GM23248 (cell line): Measurements from ENCODE around the gene TBCC. TPM values are rescaled to one million over a fixed set of nuclear protein-coding genes. Genes with fewer than 3 reads are reported as not detected.

Experiments used
- DNase-seq: peaks from one replicate; pipeline ENCODE4 v3.0.0-alpha.2; 2015
- H2AFZ ChIP-seq: fragments of 200-600 bp; sonication (generic); 2 replicates; pipeline ENCODE4 v1.6.1; 2016; ENCODE audit warnings: antibody characterized with exemption
- H3F3A ChIP-seq: fragments of 200-600 bp; sonication (generic); 2 replicates; pipeline ENCODE4 v1.6.1; 2016; ENCODE audit warnings: mild to moderate bottlenecking, antibody characterized with exemption, mixed run types; ENCODE audit not compliant: insufficient read depth
- H3K27ac ChIP-seq: fragments of 200-600 bp; sonication (generic); 2 replicates; pipeline ENCODE4 v1.5.1; 2016; ENCODE audit warnings: mild to moderate bottlenecking
- H3K27me3 ChIP-seq: fragments of 200-600 bp; sonication (generic); replicated peaks from 2 replicates; pipeline ENCODE4 v1.6.1; 2016; ENCODE audit warnings: mild to moderate bottlenecking; ENCODE audit not compliant: insufficient read depth
- H3K36me3 ChIP-seq: fragments of 200-600 bp; sonication (generic); 2 replicates; pipeline ENCODE4 v1.6.1; 2016; ENCODE audit warnings: low read depth, mild to moderate bottlenecking
- H3K4me1 ChIP-seq: fragments of 200-600 bp; sonication (generic); 2 replicates; pipeline ENCODE4 v1.6.1; 2016; ENCODE audit warnings: mild to moderate bottlenecking; ENCODE audit not compliant: insufficient read depth
- H3K4me2 ChIP-seq: fragments of 200-600 bp; sonication (generic); one replicate; pipeline ENCODE4 v1.6.1; 2016; ENCODE audit warnings: mild to moderate bottlenecking; ENCODE audit not compliant: unreplicated experiment
- H3K4me3 ChIP-seq: fragments of 200-600 bp; sonication (generic); 2 replicates; pipeline ENCODE4 v1.5.1; 2016; ENCODE audit warnings: mild to moderate bottlenecking
- H3K79me2 ChIP-seq: fragments of 200-600 bp; sonication (generic); 2 replicates; pipeline ENCODE4 v1.6.1; 2016; ENCODE audit warnings: mild to moderate bottlenecking; ENCODE audit not compliant: insufficient read depth
- H3K9ac ChIP-seq: fragments of 200-600 bp; sonication (generic); 2 replicates; pipeline ENCODE4 v1.6.1; 2016; ENCODE audit warnings: mild to moderate bottlenecking
- H3K9me2 ChIP-seq: fragments of 200-600 bp; sonication (generic); 2 replicates; pipeline ENCODE4 v1.6.1; 2016; ENCODE audit warnings: mixed run types, mild to moderate bottlenecking, moderate library complexity; ENCODE audit not compliant: insufficient read depth
- H3K9me3 ChIP-seq: fragments of 200-600 bp; sonication (generic); one replicate; pipeline ENCODE4 v1.6.1; 2017; ENCODE audit warnings: low read depth
- H4K20me1 ChIP-seq: fragments of 200-600 bp; sonication (generic); 2 replicates; pipeline ENCODE4 v1.6.0; 2016; ENCODE audit not compliant: insufficient read depth
- EZH2 ChIP-seq: fragments of 200-600 bp; sonication (generic); IDR thresholded peaks from 2 replicates; pipeline ENCODE4 v1.6.1; 2018; ENCODE audit warnings: antibody characterized with exemption, mild to moderate bottlenecking; ENCODE audit not compliant: insufficient read depth, poor library complexity, severe bottlenecking
- EZH2phosphoT487 ChIP-seq: fragments of 200-600 bp; sonication (generic); IDR thresholded peaks from 2 replicates; pipeline ENCODE4 v1.6.1; 2018; ENCODE audit warnings: antibody characterized with exemption, moderate library complexity, mild to moderate bottlenecking, low read depth; ENCODE audit not compliant: insufficient read depth
- WGBS, 2 experiments: methylation state at CpG; one replicate each; pipeline ENCODE4 v1.1.6; 2015 to 2017; ENCODE audit warnings: low lambda C conversion rate in 2 of 2, low coverage in 1 of 2; ENCODE audit errors: missing lambda C conversion rate in 2 of 2; 5-methylcytosine and 5-hydroxymethylcytosine counted together
- in situ Hi-C: fragments of 300-500 bp; cut with MboI; formaldehyde crosslinking; loops from 2 replicates; pipeline ENCODE4 v1.15.0; 2020
- polyA plus RNA-seq: library from polyadenylated mRNA; unstranded; fragments of >200 nt; fragmentation: Nextera tagmentation; extraction: Ambion mirVana; gene quantifications from 2 replicates; pipeline ENCODE4 v1.2.1, GENCODE V29; 2016
- total RNA-seq: library from RNA; depleted of rRNA; stranded (reverse); fragments of >200 nt; shearing (Covaris generic); gene quantifications from 2 replicates; pipeline ENCODE4 v1.2.3, GENCODE V29; 2014

Gene TBCC
- total and polyA plus RNA-seq, 2 experiments from 2014 or later, result 35.0 to 36.9 TPM

- Histone ChIP-seq H2AFZ (peak overlapping the region; percentile 13; the same call in 1 of the 2 replicates), H3K79me2 (peaks cover 73% of the 10 kb centered on the region), H3F3A (peaks cover 26% of the 10 kb centered on the region; the same call in 1 of the 2 replicates), H3K4me1 (peaks cover 23% of the 10 kb centered on the region), H3K4me3 (peak overlapping the region; percentile 82), H3K4me2 (peak overlapping the region; percentile 100), H3K27me3 (no peaks in the 10 kb centered on the region), H3K27ac (peak overlapping the region; percentile 96), H3K36me3 (no peaks in the 10 kb centered on the region), H3K9ac (peak overlapping the region; percentile 99), H4K20me1 (no peaks in the 10 kb centered on the region), H3K9me2 (no peaks in the 10 kb centered on the region), H3K9me3 (no peaks in the 10 kb centered on the region)
- TF ChIP-seq EZH2 (no peak), EZH2phosphoT487 (no peak)
- in situ Hi-C loops, result no loop called here
- WGBS, 2 experiments, result 1 to 2% methylated on average over 10 of the region's 10 CpGs
- DNase-seq, result peak; percentile 67
Measured at GRCh38 chr6:42783876-42784642, 38.2 kb upstream of the TBCC start.

- in situ Hi-C loops, result no loop called here
- H3K79me2 ChIP-seq, result peaks cover 65% of the 10 kb centered on the region
- peaks cover 23% of the 10 kb centered on the region for H3K4me1 ChIP-seq
- peaks cover 26% of the 10 kb centered on the region; the same call in 1 of the 2 replicates for H3F3A ChIP-seq
- no peaks in the 10 kb centered on the region for H3K27me3 ChIP-seq
- peak; percentile 85 for DNase-seq
- H3K4me3 ChIP-seq, result peak overlapping the region; percentile 82
- H2AFZ ChIP-seq, result peak overlapping the region; percentile 13; the same call in 1 of the 2 replicates
- peak overlapping the region; percentile 99 for H3K9ac ChIP-seq
- H3K9me3 ChIP-seq, result no peaks in the 10 kb centered on the region
- peak overlapping the region; percentile 100 for H3K4me2 ChIP-seq
- no peaks in the 10 kb centered on the region for H3K36me3 ChIP-seq
- no peaks in the 10 kb centered on the region for H4K20me1 ChIP-seq
- WGBS, 2 experiments, result 1% methylated on average over 53 to 71 of the region's 79 CpGs
- no peaks in the 10 kb centered on the region for H3K9me2 ChIP-seq
- TF ChIP-seq EZH2phosphoT487, result no peak
- no peak for TF ChIP-seq EZH2
- H3K27ac ChIP-seq, result peak overlapping the region; percentile 96
Measured at GRCh38 chr6:42783177-42783875, 37.4 kb upstream of the TBCC start.

DNA sequence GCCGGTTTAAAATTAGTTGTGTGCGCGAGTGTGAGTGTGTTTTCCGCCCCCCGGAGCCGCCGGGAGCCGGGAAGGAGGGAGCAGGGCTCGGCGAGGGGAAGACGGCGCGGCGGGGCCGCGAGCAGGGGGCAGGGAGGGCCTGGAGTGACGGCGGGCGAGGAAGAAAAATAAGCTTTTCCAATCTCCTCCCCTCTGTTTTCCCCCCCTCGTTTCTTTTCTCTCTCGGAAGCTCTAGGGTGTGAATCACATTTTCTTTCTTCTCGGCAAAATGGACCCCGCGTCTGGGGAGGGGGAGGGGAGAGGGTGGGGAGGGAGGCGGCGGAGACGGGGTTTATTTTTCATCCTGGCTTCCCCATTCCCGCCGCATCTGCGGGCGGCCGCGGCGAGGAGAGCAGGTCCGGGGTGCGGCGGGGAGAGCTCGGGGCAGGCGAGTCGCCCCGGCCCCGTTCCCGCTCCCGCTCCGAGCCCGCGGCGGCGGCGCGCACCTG, 36.8 kb upstream of the TBCC start:
- peaks cover 26% of the 10 kb centered on the region; the same call in 1 of the 2 replicates for H3F3A ChIP-seq
- H3K36me3 ChIP-seq, result no peaks in the 10 kb centered on the region
- peak overlapping the region; percentile 96 for H3K27ac ChIP-seq
- peaks cover 59% of the 10 kb centered on the region for H3K79me2 ChIP-seq
- no peak overlapping the region for H2AFZ ChIP-seq
- peak; percentile 91 for DNase-seq
- no peaks in the 10 kb centered on the region for H3K27me3 ChIP-seq
- peak overlapping the region; percentile 100 for H3K4me2 ChIP-seq
- H3K4me1 ChIP-seq, result peaks cover 24% of the 10 kb centered on the region
- WGBS, 2 experiments, result 1% methylated on average over 16 to 46 of the region's 51 CpGs
- no peaks in the 10 kb centered on the region for H3K9me2 ChIP-seq
- H3K9me3 ChIP-seq, result no peaks in the 10 kb centered on the region
- in situ Hi-C loops, result no loop called here
- H4K20me1 ChIP-seq, result no peaks in the 10 kb centered on the region
- no peak for TF ChIP-seq EZH2
- no peak for TF ChIP-seq EZH2phosphoT487
- H3K9ac ChIP-seq, result peak overlapping the region; percentile 99
- peak overlapping the region; percentile 82 for H3K4me3 ChIP-seq

DNA sequence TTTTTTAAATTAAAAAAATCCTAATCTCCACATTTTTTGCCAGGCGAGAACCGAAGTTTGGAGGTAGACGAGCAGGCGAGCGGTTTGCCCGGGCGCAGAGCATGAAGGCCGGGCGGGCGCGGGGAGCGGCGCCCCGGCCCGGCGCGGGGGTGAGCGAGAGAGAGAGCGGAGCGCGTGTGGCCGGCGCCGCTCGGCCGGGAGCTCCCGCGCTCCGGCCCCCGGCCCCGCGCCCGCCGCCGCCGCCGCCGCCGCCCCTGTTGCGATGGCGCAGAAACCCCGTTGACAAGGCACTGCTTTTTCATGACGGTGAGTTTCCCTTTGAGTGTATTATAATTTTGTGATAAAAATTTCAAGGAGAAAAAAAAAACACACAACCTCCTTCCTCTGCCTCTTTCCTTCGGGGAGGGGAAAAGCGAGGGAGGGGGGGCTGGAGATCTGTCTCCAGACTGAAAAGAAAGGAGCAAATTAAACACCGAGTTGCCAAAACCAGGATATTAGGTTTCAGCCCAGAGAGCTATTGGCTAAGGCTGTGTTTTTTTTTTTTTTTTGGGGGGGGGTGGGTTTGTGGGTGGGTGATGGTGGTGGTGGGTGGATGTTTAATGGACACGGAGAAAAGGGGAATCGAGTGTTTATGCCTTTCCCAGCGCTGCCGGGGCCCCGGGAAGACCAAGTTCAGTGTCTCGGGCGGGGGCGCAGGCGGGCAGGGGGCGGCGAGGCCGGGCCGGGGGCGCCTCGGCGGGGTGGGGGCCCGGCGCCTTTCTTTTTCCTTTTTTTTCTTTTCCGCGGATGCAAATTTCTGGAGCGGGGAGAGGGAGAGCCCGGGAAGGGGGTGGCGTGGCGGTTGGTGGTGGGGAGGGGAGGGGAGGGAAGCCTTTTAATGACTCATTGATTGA, 36.1 kb upstream of the TBCC start, which contains the start of gene BICRAL:
Gene BICRAL (plus strand): TSS at position 257 of the 893 bp plus-strand sequence. CDS start 39,971 bp downstream, outside the sequence.
- H3K9ac ChIP-seq, result peak within 1 kb of the TSS; percentile 99
- no peaks in the 10 kb centered on the region for H3K27me3 ChIP-seq
- no peaks in the 10 kb centered on the region for H3K9me3 ChIP-seq
- peaks cover 30% of the 10 kb centered on the region for H3K4me1 ChIP-seq
- in situ Hi-C loops, result no loop called here
- peak within 1 kb of the TSS; percentile 100 for H3K4me2 ChIP-seq
- peak within 1 kb of the TSS; percentile 82 for H3K4me3 ChIP-seq
- peaks cover 33% of the 10 kb centered on the region; the same call in 1 of the 2 replicates for H3F3A ChIP-seq
- TF ChIP-seq EZH2phosphoT487 (no peak), EZH2 (no peak)
- H3K27ac ChIP-seq, result peak within 1 kb of the TSS; percentile 96
- H4K20me1 ChIP-seq, result no peaks in the 10 kb centered on the region
- DNase-seq, result peak; percentile 76
- H3K36me3 ChIP-seq, result no peaks in the 10 kb centered on the region
- 1% methylated on average over 38 to 68 of the region's 70 CpGs for WGBS, 2 experiments
- H2AFZ ChIP-seq, result peak within 1 kb of the TSS; percentile 54
- H3K9me2 ChIP-seq, result no peaks in the 10 kb centered on the region
- H3K79me2 ChIP-seq, result peaks cover 52% of the 10 kb centered on the region
